HG02870 (cell line): ENCODE measurements around the gene TMCC1.
"Not testable (repeated sequence)": the region's sequence is repeated elsewhere in the genome, so short reads cannot be mapped to it uniquely, and the experiment has no call there.

ENCODE experiments used
- ATAC-seq: cut with Tn5 transposase; IDR thresholded peaks from one replicate; pipeline ENCODE4 v1.9.1; 2021; ENCODE audit warnings: mild to moderate bottlenecking, moderate library complexity; ENCODE audit not compliant: unreplicated experiment

The TMCC1 gene

GRCh38 chr3:129655291-129655700 is 238.2 kb downstream of the TMCC1 start:
- ATAC-seq = no peak

GRCh38 chr3:129654131-129654530 is 239.4 kb downstream of the TMCC1 start:
- ATAC-seq = no peak

- no peak for ATAC-seq
Measured at GRCh38 chr3:129653019-129653418, 240.5 kb downstream of the TMCC1 start.

GRCh38 chr3:129651435-129652202 is 241.9 kb downstream of the TMCC1 start:
- no peak for ATAC-seq

- ATAC-seq = no peak
Measured at GRCh38 chr3:129650256-129650872, 243.1 kb downstream of the TMCC1 start.

GRCh38 chr3:129648391-129648790 is 245.1 kb downstream of the TMCC1 start:
- no peak for ATAC-seq

- ATAC-seq = no peak
Measured at GRCh38 chr3:129645286-129645685, 248.2 kb downstream of the TMCC1 start.

- ATAC-seq = no peak
Measured at GRCh38 chr3:129644836-129645235, 248.7 kb downstream of the TMCC1 start.

GRCh38 chr3:129641567-129642260 is 251.8 kb downstream of the TMCC1 start:
- ATAC-seq = not testable (repeated sequence)

GRCh38 chr3:129640985-129641384 is 252.5 kb downstream of the TMCC1 start:
- ATAC-seq = not testable (repeated sequence)

GRCh38 chr3:129638481-129638880 is 255.0 kb downstream of the TMCC1 start:
- no peak for ATAC-seq

- no peak for ATAC-seq
Measured at GRCh38 chr3:129636082-129636481, 257.4 kb downstream of the TMCC1 start.

- no peak for ATAC-seq
Measured at GRCh38 chr3:129635656-129636055, 257.9 kb downstream of the TMCC1 start.

GRCh38 chr3:129633751-129634481 is 259.6 kb downstream of the TMCC1 start:
- no peak for ATAC-seq

GRCh38 chr3:129632977-129633376 is 260.5 kb downstream of the TMCC1 start:
- no peak for ATAC-seq

GRCh38 chr3:129632556-129632955 is 261.0 kb downstream of the TMCC1 start:
- ATAC-seq = no peak

GRCh38 chr3:129632056-129632455 is 261.5 kb downstream of the TMCC1 start:
- no peak for ATAC-seq

GRCh38 chr3:129629011-129629410 is 264.5 kb downstream of the TMCC1 start:
- ATAC-seq = no peak

GRCh38 chr3:129628169-129628522 is 265.4 kb downstream of the TMCC1 start:
- ATAC-seq = no peak

GRCh38 chr3:129627350-129628168 is 266.0 kb downstream of the TMCC1 start:
- peak; percentile 38 for ATAC-seq
